PFSK-1 (cell line): Measurements from ENCODE around the gene OR6B2.

ENCODE experiments used
- FOXP2 ChIP-seq: optimal IDR thresholded peaks from 2 replicates; pipeline ENCODE3; 2011; ENCODE audit warnings: borderline replicate concordance, control low read depth, inconsistent platforms; ENCODE audit not compliant: insufficient read depth; ENCODE audit errors: extremely low read length, extremely low read depth
- POLR2AphosphoS5 ChIP-seq: IDR thresholded peaks from 2 replicates; pipeline ENCODE4 v1.6.1; 2012; ENCODE audit warnings: low read depth, mild to moderate bottlenecking, control low read depth, low read length, moderate library complexity
- REST ChIP-seq, 2 experiments: IDR thresholded peaks; 2 replicates each; pipeline versions ENCODE4 v1.6.1 to v1.8.0; 2011 to 2012; ENCODE audit warnings: low read depth in 2 of 2, low read length in 2 of 2, control low read depth in 1 of 2, inconsistent platforms in 1 of 2, mild to moderate bottlenecking in 1 of 2, moderate library complexity in 1 of 2; ENCODE audit not compliant: insufficient read depth in 1 of 2
- SIN3A ChIP-seq: IDR thresholded peaks from 2 replicates; pipeline ENCODE4 v1.6.1; 2012; ENCODE audit warnings: mild to moderate bottlenecking, low read length, moderate library complexity, borderline replicate concordance; ENCODE audit not compliant: insufficient read depth
- TAF1 ChIP-seq: IDR thresholded peaks from 2 replicates; pipeline ENCODE4 v1.6.1; 2012; ENCODE audit warnings: low read length, control low read depth, borderline replicate concordance; ENCODE audit not compliant: insufficient read depth

Gene OR6B2

DNA sequence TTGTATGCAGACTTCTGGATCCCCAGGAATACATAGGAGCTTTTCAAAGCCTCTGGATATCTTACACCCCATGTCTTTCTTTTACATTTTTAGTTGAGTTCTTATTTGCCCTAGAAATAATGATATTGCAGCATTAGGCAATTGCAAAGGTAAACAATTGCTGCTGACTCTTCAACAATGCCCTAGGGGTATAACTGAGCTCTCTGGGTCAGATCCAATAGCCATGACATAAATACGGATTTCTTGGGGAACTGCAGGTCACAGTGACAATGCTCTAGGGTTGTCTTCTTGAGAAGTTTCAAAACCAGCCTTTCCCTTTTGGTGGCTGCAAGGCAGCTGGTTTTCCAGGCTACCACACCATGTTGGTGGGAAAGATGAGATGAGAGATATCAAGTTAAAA lies 39.6 kb upstream of the OR6B2 start:
- no peak for TF ChIP-seq POLR2AphosphoS5
- TF ChIP-seq SIN3A: no peak
- TF ChIP-seq FOXP2: no peak
- no peak for TF ChIP-seq TAF1
- no peak for TF ChIP-seq REST (IDR thresholded peaks at IDR 0.05; ENCODE audit: insufficient read depth in 1 of 2, low read depth in 2 of 2, low read length in 2 of 2)

- TF ChIP-seq SIN3A (no peak), TAF1 (no peak), FOXP2 (no peak), REST (IDR thresholded peaks at IDR 0.05; ENCODE audit: insufficient read depth in 1 of 2, low read depth in 2 of 2, low read length in 2 of 2) (no peak), POLR2AphosphoS5 (no peak)
Observed at GRCh38 chr2:240068193-240068592, 38.0 kb upstream of the OR6B2 start.

- no peak for TF ChIP-seq POLR2AphosphoS5
- TF ChIP-seq SIN3A: no peak
- TF ChIP-seq FOXP2: no peak
Observed at GRCh38 chr2:240066489-240066888, 36.3 kb upstream of the OR6B2 start.

- TF ChIP-seq SIN3A (no peak), POLR2AphosphoS5 (no peak), FOXP2 (no peak), TAF1 (no peak), REST (IDR thresholded peaks at IDR 0.05; ENCODE audit: insufficient read depth in 1 of 2, low read depth in 2 of 2, low read length in 2 of 2) (no peak)
Observed at GRCh38 chr2:240064898-240065297, 34.7 kb upstream of the OR6B2 start.

DNA sequence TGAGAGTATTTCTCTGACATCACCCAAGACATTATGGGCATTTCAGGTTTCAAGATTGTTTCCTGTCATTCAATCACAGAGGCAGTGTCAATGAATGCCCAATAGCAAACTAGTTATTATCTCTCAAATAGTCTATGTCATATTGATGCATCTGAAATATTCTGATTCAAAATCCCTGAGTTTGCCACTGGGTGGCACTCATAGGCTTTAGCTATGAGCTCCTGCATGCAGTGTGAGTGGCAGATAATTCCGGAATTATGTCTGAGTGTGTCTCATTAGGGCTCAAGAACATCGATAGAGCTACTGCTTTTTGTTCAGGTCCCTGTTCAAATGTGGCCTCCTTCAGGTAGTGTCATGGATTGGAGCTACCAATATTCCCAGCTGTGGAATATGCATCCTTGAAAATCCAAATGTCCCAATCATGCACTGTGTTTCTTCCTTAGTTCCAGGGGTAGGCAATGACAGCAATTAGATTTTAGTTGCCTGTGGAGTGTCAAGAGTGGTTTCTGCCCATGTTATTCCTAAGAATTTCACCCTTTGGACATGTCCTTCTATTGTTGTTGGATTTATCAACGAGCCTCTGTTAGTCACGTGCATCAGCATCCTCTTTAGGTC lies 30.9 kb upstream of the OR6B2 start:
- no peak for TF ChIP-seq POLR2AphosphoS5
- no peak for TF ChIP-seq FOXP2
- TF ChIP-seq TAF1: no peak
- TF ChIP-seq REST (IDR thresholded peaks at IDR 0.05; ENCODE audit: insufficient read depth in 1 of 2, low read depth in 2 of 2, low read length in 2 of 2): no peak
- no peak for TF ChIP-seq SIN3A
